GM21786 (cell line): Measurements from ENCODE around the gene CFAP97.

Source experiments
- ATAC-seq: cut with Tn5 transposase; IDR thresholded peaks from one replicate; pipeline ENCODE4 v1.9.1; 2021; ENCODE audit not compliant: unreplicated experiment

The CFAP97 gene

GRCh38 chr4:185110375-185110823 is 93.4 kb downstream of the CFAP97 start:
- ATAC-seq, result no peak

GRCh38 chr4:185109736-185110135 is 94.1 kb downstream of the CFAP97 start:
- ATAC-seq, result no peak
